AG09309 (cell line): ENCODE results near the gene TRAIP.

Experiments
- DNase-seq: peaks from one replicate; pipeline ENCODE4 v3.0.0-alpha.2; 2010; ENCODE audit warnings: low read depth
- H3K4me3 ChIP-seq: 2 replicates; pipeline ENCODE4 v1.5.1; 2011; ENCODE audit warnings: mild to moderate bottlenecking, low read depth, low read length, moderate library complexity; ENCODE audit not compliant: control insufficient read depth
- TF ChIP-seq, protein P1 (sequence below): IDR thresholded peaks from 2 replicates; pipeline ENCODE4 v1.5.1; 2011; ENCODE audit warnings: mild to moderate bottlenecking, low read depth, low read length, inconsistent platforms; ENCODE audit not compliant: insufficient read depth, control insufficient read depth; ENCODE audit errors: missing control alignments

The TRAIP gene

DNA sequence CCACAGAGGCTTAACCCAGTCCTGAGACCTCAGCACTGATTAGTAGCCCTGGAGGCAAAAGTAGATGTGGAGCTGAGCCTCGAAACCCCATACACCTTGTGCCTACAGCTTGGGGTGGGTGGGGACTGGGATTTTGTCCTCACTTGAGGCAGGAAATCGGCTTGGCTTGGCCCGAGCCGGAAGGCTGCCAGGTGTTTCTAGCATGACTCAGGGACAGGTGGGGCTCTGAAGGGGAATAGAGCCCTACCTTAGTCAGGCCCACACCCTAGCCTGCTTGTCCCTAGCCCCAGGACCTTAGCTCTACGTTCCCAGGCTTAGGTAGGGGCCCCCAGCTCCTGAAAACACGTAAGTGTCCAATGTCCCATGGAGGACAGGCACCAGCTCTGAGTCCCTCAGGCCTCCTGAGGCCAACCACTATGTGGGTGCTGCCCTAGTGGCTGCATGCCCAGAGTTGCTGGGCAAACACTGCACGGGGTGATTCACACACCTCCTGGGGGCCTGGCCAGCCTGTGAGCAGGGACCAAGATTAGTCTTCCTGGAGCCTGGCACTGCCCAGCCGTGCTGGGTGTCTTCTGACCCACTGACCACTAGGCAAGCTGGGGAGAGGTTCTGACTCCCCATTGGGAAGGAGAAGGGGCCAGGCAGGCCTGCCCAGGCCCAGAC is 44.3 kb upstream of the TRAIP start:
- H3K4me3 ChIP-seq, result no peak overlapping the region
- DNase-seq, result peak; percentile 25
- TF ChIP-seq, protein P1, sequence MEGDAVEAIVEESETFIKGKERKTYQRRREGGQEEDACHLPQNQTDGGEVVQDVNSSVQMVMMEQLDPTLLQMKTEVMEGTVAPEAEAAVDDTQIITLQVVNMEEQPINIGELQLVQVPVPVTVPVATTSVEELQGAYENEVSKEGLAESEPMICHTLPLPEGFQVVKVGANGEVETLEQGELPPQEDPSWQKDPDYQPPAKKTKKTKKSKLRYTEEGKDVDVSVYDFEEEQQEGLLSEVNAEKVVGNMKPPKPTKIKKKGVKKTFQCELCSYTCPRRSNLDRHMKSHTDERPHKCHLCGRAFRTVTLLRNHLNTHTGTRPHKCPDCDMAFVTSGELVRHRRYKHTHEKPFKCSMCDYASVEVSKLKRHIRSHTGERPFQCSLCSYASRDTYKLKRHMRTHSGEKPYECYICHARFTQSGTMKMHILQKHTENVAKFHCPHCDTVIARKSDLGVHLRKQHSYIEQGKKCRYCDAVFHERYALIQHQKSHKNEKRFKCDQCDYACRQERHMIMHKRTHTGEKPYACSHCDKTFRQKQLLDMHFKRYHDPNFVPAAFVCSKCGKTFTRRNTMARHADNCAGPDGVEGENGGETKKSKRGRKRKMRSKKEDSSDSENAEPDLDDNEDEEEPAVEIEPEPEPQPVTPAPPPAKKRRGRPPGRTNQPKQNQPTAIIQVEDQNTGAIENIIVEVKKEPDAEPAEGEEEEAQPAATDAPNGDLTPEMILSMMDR, result no peak

DNA sequence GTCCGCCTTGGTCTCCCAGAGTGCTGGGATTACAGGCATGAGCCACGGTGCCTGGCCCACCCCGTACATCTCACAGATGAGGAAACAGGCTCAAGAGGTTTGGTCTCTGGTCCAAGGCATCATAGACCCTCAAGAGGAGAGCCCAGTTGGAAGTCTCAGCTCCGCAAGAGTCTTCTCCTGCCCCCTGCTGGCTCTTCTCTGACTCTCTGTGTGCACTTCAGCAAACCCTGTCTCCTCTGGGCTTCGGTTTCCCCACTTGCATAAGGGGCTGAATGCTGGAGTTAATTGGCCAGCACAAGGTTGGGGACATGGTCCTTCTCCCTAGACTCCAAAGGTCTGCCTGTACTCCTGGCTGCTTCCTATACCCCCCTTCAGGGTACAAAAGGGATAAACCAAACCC is 43.5 kb upstream of the TRAIP start:
- no peak overlapping the region for H3K4me3 ChIP-seq
- DNase-seq, result no peak

DNA sequence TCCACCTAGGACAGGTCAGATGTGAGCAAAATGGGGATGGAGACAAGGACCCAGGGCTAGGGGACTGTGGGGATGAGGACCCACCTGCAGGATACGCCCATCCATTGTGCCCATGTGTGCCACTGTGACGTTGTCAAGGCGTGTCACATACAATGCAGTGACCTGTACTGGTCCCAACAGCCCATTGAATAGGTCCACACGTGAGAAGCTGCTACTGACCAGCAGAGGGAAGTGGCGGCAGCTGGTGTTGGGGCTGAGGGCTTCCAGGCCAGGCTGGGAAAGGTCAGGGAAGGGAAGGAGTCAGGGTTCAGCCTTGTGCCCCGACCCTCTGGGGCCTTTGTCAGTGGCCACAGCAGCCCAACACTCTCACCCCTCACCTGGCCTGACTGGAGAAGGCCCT is 42.6 kb upstream of the TRAIP start:
- DNase-seq, result no peak
- no peak overlapping the region for H3K4me3 ChIP-seq
- TF ChIP-seq, protein P1, result no peak

More for the DNA sequence above, 43.5 kb upstream of the TRAIP start:
- TF ChIP-seq, protein P1, result peak; percentile 23

DNA sequence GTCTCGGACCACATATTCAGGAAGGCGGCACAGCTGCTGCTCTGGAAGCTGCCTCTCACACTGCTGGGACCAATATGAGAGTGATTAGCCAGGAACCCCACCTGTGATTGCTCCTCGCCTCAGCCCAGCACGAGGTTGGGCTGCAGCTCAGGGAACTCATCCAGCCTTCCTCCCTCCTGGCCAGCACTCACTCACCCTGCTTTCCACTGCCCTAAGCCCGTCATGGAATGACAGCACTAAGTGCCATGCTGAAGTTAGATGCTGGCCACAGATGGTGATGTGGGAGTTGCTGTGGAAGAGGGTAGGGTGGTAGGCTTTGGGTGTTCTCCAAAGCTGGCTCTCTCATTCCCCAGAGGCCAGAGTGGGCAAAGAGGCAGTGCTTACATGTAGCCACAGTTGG is 40.0 kb upstream of the TRAIP start:
- TF ChIP-seq, protein P1, result no peak
- H3K4me3 ChIP-seq, result no peak overlapping the region
- no peak for DNase-seq

DNA sequence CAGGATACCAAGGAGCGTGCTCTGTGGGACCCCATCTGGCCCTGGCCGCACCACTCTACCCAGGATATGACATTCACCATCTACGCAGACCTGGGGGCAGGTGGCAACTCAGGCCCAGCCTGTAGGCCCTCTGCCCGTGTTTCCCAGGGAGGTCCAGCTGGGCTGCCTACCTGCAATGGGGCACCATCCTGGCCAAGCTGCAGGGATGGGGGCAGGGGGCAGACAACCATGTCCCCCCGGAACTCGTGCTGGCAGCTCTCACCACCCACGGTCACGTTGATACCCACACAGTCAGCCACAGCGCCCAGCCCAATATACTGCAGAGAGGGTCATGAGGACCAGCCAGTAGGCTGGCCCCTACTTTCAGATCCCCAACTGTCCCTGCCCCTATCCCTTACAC is 39.4 kb upstream of the TRAIP start:
- DNase-seq, result no peak
- H3K4me3 ChIP-seq, result no peak overlapping the region
- TF ChIP-seq, protein P1, result no peak

DNA sequence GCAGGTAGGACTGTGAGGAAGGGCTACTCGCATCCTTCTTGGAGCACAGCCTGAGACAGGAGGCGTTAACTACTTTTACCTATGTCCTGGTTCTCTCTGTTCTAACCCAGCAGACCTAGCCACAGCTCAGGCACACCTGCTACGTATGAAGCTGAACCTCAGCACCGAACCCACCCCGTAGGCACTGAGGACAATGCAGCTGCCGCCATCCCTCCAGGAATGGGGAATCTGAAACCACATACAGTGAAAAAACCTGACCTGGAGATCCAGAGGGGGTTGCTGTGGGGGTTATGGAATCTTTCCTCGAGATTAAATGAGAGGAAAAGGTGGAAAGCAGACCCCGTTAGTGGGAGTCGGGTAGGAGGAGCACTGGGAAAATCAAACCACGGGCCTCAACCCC is 32.9 kb upstream of the TRAIP start:
- TF ChIP-seq, protein P1, result no peak
- no peak overlapping the region for H3K4me3 ChIP-seq
- DNase-seq, result no peak

DNA sequence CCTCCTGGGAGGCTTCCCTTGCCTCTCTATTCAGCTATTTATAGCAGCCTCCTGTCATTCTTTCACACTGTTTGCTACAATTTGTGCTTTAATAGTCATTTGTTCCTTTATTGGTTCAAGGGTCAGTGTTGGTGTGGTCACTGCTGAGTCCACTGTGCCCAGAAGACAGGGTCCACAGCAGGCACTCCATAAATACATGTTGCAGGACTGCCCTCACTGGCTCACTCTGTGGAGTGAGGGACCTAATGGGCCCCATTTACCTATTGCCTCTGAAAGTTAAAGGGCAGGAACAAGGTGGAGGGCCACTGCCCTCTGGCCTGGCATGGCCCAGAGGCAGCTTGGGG is 30.5 kb upstream of the TRAIP start:
- no peak for DNase-seq
- H3K4me3 ChIP-seq, result no peak overlapping the region
- TF ChIP-seq, protein P1, result no peak
